Medulla oblongata (tissue), 1 donor: Measurements from ENCODE around the gene ZNF32.
A peak's percentile ranks its signal among the peaks of the same experiment; 100 is the strongest.
"Not testable (repeated sequence)": the region's sequence is repeated elsewhere in the genome, so short reads cannot be mapped to it uniquely, and the experiment has no call there.

Experiments used
- DNase-seq: peaks from one replicate; pipeline ENCODE4 v3.0.0-alpha.2; 2015; ENCODE audit errors: extremely low spot score

ZNF32 gene

DNA sequence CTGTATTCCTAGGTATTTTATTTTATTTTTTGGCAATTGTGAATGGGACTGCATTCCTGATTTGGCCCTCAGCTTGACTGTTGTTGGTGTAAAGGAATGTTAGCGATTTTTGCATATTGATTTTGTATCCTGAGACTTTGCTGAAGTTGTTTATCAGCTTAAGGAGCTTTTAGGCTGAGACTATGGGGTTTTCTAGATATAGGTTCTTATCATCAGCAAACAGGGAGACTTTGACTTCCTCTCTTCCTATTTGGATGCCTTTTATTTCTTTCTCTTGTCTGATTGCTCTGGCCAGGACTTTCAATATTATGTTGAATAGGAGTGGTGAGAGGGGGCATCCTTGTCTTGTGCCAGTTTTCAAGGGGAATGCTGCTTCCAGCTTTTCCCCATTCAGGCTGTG, 12.9 kb downstream of the ZNF32 start:
- not testable (repeated sequence) for DNase-seq

DNA sequence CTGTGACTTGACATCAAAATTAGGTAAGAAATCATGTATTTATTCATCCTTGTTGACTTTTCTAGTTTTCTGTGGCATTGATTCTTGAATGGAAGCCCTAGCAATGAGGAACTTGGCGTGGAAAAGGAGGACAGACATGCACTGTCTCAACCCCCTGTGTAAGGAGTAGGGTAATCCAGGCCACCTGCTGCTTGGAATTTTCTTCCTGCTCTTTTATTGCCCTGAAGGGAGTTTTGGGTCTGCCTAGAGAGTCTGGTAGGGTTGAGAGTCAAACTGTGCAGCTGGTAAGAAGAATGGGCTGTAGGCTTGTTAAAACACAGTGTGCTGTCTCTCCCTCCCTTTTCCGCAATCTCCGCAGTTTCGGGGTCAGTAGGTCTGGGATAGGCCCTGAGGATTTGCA, 19.7 kb downstream of the ZNF32 start:
- no peak for DNase-seq

DNA sequence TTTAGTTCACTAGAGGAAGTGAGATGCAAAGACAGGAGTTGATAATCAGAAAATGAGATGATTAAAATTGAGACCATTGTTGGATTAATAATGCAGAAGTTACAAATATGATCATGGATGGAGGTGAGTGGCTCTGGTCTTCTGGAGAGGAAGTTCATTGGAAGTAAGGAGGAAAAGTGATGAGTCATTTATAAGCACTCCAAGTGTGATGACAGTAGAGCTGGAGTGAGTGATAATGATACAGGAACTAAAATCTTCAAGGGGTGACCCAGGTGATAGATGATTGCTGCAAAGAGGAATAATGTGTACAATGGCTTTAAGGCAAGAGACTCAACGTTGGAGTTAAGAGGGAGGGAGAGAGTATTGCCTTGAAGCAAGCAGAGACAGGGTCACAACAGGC, 20.7 kb downstream of the ZNF32 start:
- no peak for DNase-seq

DNA sequence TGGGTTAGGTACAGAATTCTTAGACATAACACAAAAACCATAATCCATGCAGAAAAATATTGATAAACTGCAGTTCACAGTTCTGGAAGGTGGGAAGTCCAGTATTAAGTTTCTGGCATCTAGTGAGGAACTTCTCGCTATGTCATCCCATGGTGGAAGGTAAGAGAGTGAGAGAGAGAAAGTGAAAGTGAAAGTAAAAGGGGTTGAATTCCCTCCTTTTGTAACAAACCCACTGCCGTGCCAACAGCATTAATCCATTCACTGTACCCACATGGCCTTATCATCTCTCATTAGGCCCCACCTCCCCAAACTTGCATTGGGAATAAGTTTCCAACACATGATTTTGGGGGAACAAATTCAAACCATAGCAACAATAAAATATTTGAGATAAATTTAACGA, 25.3 kb downstream of the ZNF32 start:
- peak; percentile 51 for DNase-seq

DNA sequence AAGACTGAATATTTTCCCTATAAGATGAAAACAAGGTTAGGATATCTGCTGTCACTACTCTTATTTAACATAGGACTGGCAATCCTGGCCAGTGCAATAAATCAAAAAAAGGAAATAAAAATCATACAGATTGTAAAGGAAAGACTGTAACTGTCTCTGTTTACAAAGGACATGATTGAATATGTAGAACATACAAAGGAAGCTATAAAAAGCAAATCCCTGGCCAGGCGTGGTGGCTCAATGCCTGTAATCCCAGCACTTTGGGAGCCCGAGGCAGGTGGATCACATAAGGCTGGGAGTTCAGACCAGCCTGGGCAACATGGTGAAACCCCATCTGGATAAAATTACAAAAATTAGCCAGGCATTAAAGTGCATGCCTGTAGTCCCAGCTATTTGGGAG, 26.6 kb downstream of the ZNF32 start:
- no peak for DNase-seq

DNA sequence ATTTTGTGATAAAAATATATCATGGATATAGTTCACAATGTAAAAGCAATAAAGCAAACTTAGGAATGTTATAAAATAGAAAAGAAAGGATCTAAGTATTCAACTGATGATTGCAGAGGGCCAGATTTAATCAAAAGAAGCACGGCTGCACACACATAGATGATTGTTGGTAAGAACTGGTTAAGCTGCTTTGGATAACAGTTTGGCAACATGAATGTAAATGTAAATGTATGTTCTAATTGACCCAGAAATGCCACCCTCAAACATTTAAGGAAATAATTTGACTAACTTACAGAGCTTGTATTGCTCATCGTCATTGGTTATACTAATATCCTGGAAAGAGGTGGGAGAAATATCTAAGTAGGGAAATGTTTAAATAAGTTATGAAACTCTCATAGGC, 29.3 kb downstream of the ZNF32 start:
- no peak for DNase-seq

DNA sequence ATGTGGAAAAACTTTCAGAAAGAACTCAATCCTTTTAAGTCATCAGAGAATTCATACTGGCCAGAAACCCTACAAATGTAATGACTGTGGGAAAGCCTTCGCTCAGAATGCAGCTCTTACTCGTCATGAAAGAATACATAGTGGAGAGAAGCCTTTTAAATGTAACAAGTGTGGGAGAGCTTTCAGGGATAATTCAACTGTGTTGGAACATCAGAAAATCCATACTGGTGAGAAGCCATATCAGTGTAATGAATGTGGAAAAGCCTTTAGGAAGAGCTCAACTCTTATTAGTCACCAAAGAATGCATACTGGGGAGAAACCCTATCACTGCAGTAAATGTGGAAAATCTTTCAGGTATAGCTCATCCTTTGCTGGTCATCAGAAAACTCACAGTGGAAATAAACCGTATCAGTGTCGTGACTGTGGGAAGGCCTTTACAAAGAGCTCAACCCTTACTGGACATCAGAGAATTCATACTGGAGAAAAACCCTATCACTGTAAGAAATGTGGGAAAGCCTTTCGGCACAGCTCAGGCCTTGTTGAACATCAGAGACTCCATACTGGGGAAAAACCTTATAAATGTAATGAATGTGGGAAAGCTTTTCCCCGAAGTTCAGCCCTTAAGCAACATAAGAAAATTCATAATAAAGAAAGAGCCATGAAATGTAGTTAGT, 31.8 kb downstream of the ZNF32 start:
- DNase-seq = no peak

DNA sequence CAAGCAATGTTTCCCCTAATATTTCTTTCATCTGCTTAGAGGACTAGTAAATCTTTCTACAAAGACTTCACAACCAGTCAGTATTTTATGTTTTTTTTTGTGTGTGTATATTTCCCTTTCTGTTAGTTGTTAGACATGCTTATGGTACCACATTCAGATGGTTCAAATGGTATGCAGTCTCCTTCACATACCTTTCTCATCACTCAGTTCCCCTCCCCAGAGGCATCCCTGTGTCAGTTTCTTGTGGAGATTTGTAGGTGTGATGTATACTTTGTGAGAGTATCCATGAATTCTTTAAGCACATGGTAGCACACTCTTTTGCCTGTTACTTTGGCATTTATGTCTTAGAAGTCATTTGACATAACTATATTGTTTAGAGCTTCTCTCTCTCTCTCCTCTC, 38.0 kb downstream of the ZNF32 start:
- no peak for DNase-seq

DNA sequence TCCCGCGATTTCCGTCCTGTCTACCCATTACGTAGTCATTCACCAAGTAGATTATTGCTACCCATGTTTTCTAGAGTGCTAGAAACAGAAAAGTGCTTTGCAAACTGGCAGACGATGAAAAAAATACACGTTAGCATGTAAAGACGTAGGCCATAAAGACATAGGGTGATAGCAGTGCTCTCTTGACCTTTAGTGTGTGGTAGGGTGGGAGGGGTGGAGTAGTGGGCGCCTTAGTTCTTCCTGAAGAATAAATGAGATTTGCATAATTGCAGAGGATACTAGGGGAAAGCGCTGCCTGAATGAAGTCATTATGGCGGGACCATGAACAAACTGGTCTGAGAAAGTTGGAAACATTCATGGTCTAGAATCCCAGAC, 41.5 kb downstream of the ZNF32 start:
- no peak for DNase-seq

DNA sequence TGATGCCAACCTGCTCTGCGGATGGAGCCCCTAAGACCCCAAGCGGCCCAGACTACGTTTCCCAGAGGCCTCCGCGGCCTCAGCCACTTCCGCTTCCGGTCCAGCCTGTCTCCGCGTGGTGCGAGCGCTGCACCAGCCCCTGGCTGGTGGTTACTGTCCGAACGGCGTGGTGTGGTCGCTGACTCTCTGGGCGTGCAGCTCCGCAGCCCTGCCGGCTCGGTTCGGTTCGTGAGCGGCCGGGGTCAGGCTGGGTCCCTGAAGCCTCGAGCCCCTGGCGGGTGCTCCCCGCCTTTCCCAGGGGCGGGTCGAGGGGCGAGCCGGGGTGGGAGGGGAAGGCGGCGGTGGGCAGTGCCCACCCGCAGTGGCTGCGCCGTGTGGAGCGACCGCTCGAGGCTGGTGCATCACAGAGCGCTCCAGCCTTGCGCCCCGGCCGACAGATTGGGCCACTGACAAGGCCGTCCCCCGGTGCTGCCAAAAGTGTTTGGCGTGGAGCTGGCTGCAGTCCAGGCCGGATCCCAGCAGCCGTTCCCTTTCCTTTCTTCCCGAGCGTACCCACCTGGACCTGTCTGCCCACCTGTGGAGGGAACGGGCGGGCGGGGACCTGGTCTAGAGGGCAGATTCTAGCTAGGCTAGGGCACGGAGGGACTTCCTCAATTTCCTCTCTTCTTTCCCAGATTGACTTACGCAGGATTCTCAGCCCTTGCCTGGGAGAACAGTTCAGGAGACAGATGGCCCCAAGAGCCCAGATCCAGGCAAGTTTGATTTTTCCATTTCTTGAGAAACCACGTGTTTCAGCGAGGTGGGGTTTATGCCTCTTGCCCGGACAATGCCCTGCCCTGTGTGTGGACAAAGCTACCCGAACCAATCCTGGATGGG, 42.1 kb downstream of the ZNF32 start, which contains the start of gene ZNF485:
TSS of gene ZNF485 (plus strand) at position 116 of the 876 bp plus-strand sequence. CDS start at position 729, 613 bp downstream.
- DNase-seq = peak; percentile 65

DNA sequence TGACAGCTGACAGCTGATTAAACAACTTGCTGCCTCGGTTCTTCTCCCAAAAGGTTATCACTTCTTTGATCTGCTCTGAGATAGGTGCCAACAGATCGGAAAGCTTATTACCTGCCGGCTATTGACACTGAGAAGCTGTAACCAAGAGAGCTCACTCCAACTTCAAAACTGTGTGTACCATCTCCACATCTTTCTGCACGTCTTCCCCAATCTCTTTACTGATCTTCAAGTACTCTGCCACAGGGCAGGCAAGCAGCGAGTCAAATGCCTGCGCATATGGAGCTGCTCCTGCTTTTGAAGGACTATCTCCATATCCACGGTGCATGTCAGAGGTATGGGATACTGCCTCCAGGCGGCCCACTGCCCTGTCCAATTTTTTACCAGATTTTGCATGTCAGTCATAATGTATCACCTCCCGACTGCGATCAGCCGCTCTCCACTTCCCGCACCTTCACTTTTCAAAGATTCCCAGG, 42.8 kb downstream of the ZNF32 start:
- DNase-seq = no peak

DNA sequence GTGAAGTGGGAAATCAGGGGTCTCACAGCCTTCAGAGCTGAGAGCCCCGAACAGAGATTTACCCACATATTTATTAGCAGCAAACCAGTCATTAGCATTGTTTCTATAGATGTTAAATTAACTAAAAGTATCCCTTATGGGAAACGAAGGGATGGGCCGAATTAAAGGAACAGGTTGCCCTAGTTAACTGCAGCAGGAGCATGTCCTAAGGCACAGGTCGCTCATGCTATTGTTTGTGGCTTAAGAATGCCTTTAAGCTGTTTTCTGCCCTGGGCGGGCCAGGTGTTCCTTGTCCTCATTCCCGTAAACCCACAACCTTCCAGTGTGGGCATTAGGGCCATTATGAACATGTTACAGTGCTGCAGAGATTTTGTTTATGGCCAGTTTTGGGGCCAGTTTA, 47.1 kb downstream of the ZNF32 start:
- DNase-seq = not testable (repeated sequence)

DNA sequence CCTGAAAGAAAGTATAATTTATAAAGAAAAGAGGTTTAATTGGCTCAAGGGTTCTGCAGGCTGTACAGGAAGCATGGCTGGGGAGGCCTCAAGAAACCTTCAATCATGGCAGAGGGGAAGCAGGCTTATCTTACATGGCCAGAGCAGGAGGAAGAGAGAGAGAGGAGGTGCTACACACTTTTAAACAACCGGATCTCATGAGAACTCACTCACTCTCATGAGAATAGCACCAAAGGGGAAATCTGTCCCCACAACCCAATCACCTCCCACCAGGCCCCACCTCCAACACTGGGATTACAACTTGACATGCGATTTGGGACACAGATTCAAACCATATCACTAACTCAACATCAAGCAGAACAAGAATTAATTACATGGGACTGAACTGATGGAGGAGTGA, 49.3 kb downstream of the ZNF32 start:
- no peak for DNase-seq

DNA sequence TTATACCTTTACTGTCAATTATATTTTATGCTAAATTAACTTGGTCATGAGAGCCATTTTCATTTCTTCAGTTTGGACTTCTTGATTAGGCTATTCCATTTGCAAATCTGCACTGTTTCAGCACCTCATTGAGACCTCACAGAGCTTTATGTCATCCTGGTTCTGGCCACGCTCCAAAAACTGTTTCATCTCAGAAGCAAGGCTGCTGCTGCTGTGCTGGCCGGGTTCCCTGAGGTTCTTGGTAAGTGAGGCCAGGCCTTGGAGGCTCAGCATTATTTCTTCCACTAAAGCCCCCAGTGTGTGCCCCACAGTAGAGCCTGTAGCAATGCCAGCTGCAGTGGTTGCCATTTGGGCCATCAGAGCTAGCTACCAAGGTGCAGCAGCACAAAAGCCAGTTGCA, 50.2 kb downstream of the ZNF32 start:
- no peak for DNase-seq

DNA sequence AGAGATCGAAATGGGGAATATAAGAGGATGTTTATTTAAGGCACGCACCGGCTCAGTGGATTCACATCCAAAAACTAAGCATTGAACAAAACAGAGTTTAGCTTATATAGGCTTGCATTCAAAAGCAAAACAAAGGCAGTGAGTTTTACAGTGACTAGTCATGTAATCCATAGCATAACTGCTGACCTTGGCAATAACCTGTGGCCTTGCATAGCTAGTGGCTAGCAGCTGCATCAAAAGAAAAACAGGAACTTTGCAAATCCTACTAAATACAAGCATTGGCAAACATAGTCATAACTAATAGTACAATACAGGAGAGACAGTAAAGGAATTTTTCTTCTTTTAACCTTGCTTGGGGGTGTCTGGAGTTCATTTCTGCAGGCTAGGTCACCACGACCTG, 52.1 kb downstream of the ZNF32 start:
- DNase-seq = no peak

DNA sequence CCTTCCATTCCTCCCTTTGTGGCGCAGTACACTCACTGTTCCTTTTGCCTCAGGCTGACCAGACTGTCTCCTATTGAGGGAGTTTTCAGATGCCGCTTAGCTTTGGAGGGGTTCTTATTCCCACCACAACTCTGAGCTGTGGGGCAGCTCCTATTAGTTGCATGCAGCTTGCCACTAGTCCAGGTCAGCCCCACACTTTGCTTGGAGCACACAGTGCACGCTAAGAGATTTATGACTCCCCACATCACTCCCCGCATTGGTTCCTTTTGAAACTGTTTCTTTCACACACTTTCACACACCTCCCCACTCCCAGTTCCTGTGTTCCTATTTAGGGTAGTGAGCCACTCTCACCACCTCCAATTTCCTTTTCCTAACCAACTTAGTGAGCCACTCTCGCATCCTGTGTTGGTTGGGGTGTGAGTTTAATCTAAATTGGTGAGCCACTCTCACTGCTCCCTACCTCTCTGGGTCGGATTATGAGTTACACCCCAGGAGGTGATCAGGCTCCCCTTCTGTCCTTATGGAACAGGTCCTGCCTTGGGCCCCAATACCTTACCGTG, 52.9 kb downstream of the ZNF32 start:
- DNase-seq = no peak

DNA sequence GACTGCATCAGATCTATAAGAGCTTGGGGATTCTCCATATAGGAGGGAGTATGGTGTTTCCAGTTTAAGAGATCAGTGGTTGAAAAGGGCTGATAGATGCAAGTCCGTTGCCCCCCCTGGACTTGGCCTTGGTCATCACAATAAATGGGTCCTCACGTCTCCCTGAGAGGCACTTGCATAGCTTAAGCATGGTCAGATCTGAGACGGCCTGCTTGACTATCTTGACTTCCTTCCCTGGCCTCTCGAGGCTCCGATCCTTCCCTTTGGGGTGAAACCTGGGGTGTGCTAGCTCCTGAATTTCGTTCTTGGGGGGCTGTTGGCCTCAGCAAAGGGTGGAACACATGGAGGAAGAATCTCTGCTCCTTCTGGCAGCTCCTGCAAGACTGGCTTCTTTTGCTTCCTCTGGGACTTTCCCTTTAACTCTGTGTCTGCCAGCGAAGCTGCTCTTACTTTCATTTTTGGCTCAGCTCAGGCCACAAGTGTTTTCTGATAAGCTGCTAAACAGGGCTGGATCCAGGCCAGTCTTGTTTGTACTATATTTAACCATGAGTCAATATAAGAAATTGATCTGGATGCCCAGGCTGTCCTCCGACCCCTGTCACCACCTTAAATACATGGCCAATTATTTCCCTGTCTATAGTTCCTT, 53.6 kb downstream of the ZNF32 start:
- DNase-seq = peak; percentile 14
